PC-3 (cell line): ENCODE measurements around the gene CHST2. TPM values are rescaled to one million over a fixed set of nuclear protein-coding genes. Genes with fewer than 3 reads are reported as not detected.
A peak's percentile ranks its signal among the peaks of the same experiment; 100 is the strongest.

Source experiments
- ATAC-seq: fragments of 200-7000 bp; cut with Tn5 transposase; 2 replicates; pipeline ENCODE4 v1.9.1; 2020; ENCODE audit warnings: mild to moderate bottlenecking, moderate library complexity
- BruUV-seq: library from RNA; stranded (reverse); fragments of 400-500 nt; replicated peaks from 2 replicates; lab custom pipeline; 2021; lab: Mats Ljungman, UMichigan
- CTCF ChIA-PET: fragments of 300-600 bp; sonication (Branson Sonifier 250); formaldehyde crosslinking; loops from one replicate; lab custom pipeline; 2022; ENCODE audit warnings: antibody characterized with exemption; lab: Charles Lee
- POLR2A ChIA-PET: fragments of 300-600 bp; sonication (Branson Sonifier 250); formaldehyde crosslinking; loops from one replicate; lab custom pipeline; 2022; ENCODE audit warnings: antibody characterized with exemption; ENCODE audit not compliant: unreplicated experiment; lab: Charles Lee
- DNase-seq: peaks from one replicate; pipeline ENCODE4 v3.0.0-alpha.2; 2015
- H2AFZ ChIP-seq: fragments of 300-600 bp; sonication (generic); 2 replicates; pipeline ENCODE4 v1.6.0; 2016; ENCODE audit warnings: antibody characterized with exemption, low read length
- H3F3A ChIP-seq: fragments of 300-600 bp; sonication (generic); one replicate; pipeline ENCODE4 v1.6.0; 2017; ENCODE audit warnings: antibody characterized with exemption, low read length, control low read depth, mild to moderate bottlenecking; ENCODE audit not compliant: unreplicated experiment
- H3K27ac ChIP-seq: fragments of 300-600 bp; sonication (generic); 2 replicates; pipeline ENCODE4 v1.5.1; 2016; ENCODE audit warnings: mild to moderate bottlenecking, low read length
- H3K27me3 ChIP-seq: fragments of 300-600 bp; sonication (generic); 2 replicates; pipeline ENCODE4 v1.6.1; 2016; ENCODE audit warnings: low read length, mixed read lengths
- H3K36me3 ChIP-seq: fragments of 300-600 bp; sonication (generic); 2 replicates; pipeline ENCODE4 v1.6.1; 2016; ENCODE audit warnings: low read depth, mixed run types, low read length, mixed read lengths
- H3K4me1 ChIP-seq: fragments of 300-600 bp; sonication (generic); 2 replicates; pipeline ENCODE4 v1.5.1; 2016; ENCODE audit warnings: low read length; ENCODE audit not compliant: insufficient read depth
- H3K4me2 ChIP-seq: fragments of 300-600 bp; sonication (generic); 2 replicates; pipeline ENCODE4 v1.6.0; 2016; ENCODE audit warnings: low read length
- H3K4me3 ChIP-seq: fragments of 300-600 bp; sonication (generic); 2 replicates; pipeline ENCODE4 v1.5.1; 2016; ENCODE audit warnings: mild to moderate bottlenecking, low read length, mixed read lengths
- H3K79me2 ChIP-seq: fragments of 300-600 bp; sonication (generic); 2 replicates; pipeline ENCODE4 v1.6.1; 2017; ENCODE audit warnings: low read length, mixed read lengths
- H3K9ac ChIP-seq: fragments of 300-600 bp; sonication (generic); 2 replicates; pipeline ENCODE4 v1.6.0; 2016; ENCODE audit warnings: mild to moderate bottlenecking, low read length
- H3K9me2 ChIP-seq: fragments of 300-600 bp; sonication (generic); replicated peaks from 2 replicates; pipeline ENCODE4 v1.6.1; 2016; ENCODE audit warnings: mixed run types, low read length, mixed read lengths
- H3K9me3 ChIP-seq: fragments of 300-600 bp; sonication (generic); 2 replicates; pipeline ENCODE4 v1.6.1; 2016; ENCODE audit warnings: low read length, mixed read lengths
- H4K20me1 ChIP-seq: fragments of 300-600 bp; sonication (generic); 2 replicates; pipeline ENCODE4 v1.6.1; 2016; ENCODE audit warnings: low read length, mixed read lengths
- CTCF ChIP-seq: fragments of 300-600 bp; sonication (generic); conservative IDR thresholded peaks from 2 replicates; pipeline ENCODE4 v1.5.1; 2017; ENCODE audit warnings: antibody characterized with exemption, low read depth, mild to moderate bottlenecking, low read length
- EZH2 ChIP-seq: fragments of 300-600 bp; sonication (generic); IDR thresholded peaks from one replicate; pipeline ENCODE4 v1.6.1; 2017; ENCODE audit warnings: antibody characterized with exemption, mild to moderate bottlenecking, low read length; ENCODE audit not compliant: unreplicated experiment
- EZH2phosphoT487 ChIP-seq: fragments of 300-600 bp; sonication (generic); IDR thresholded peaks from 2 replicates; pipeline ENCODE4 v1.6.1; 2018; ENCODE audit warnings: mild to moderate bottlenecking, antibody characterized with exemption, low read length, borderline replicate concordance
- intact Hi-C: fragments of 100-400 bp; cut with micrococcal nuclease; formaldehyde crosslinking; loops from 2 replicates; pipeline ENCODE4 v1.9.0; 2023
- total RNA-seq: library from RNA; depleted of rRNA; stranded (reverse); fragments of >200 nt; gene quantifications from 2 replicates; pipeline ENCODE4 v1.2.3, GENCODE V29; 2014

The CHST2 gene
- total RNA-seq, 1 experiment from 2014 or later: 6.7 TPM

- Histone ChIP-seq H2AFZ (peak overlapping the region; percentile 69; the same call in 1 of the 2 replicates), H3F3A (no peaks in the 10 kb centered on the region), H3K79me2 (no peaks in the 10 kb centered on the region), H3K4me2 (peak overlapping the region; percentile 81), H3K4me1 (peaks cover 11% of the 10 kb centered on the region), H3K36me3 (no peaks in the 10 kb centered on the region), H3K27ac (0 out of 2 replicates have a peak overlapping the region, but pooled peaks have one; percentile 6), H3K4me3 (peak overlapping the region; percentile 57), H4K20me1 (no peaks in the 10 kb centered on the region), H3K9ac (no peak overlapping the region), H3K9me3 (no peaks in the 10 kb centered on the region), H3K27me3 (no peaks in the 10 kb centered on the region), H3K9me2 (no peaks in the 10 kb centered on the region)
- ChIA-PET CTCF (interaction anchor here (0.7 kb wide), 1 partner anchor 54 kb away, joined by 3 read pairs; no protein-coding TSS in a partner anchor), POLR2A (interaction anchor here (0.6 kb wide), 2 partner anchors 124 to 213 kb away, joined by 5 read pairs; no protein-coding TSS in a partner anchor)
- BruUV-seq: no TSS peak
- ATAC-seq (peak; percentile 49), DNase-seq (peak; percentile 40)
- TF ChIP-seq EZH2: no peak
- TF ChIP-seq EZH2phosphoT487: no peak
- no peak for TF ChIP-seq CTCF
- intact Hi-C loops: loop anchor here (1.0 to 10.0 kb wide), 5 partner anchors 157 to 640 kb away; no protein-coding TSS in a partner anchor
Measured at GRCh38 chr3:143124601-143125520, 5.3 kb downstream of the CHST2 start.

DNA sequence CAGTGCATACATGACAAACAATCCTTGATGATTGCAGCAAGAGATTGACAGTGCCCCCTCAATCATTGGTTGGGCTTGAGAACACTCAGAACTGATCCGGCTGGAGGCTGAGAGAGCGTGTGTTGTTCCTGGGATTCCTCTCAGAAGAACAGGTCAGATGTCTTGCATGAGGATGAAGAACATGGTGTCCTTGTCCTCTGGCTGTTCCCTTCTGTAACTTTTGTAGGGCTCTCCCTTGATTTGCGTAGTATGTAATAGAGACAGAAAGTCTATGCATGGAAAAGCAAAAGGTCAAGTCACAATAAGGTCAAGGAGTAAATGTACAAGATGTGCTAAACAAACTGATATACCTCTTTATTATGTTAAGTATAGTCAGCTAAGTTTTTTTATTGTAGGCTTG is 8.2 kb downstream of the CHST2 start:
- Histone ChIP-seq H3K4me2 (no peak overlapping the region), H3K27ac (no peak overlapping the region), H4K20me1 (no peaks in the 10 kb centered on the region), H3K4me1 (peaks cover 11% of the 10 kb centered on the region), H3K79me2 (no peaks in the 10 kb centered on the region), H3K4me3 (no peak overlapping the region), H2AFZ (no peak overlapping the region), H3K9me2 (no peaks in the 10 kb centered on the region), H3K27me3 (no peaks in the 10 kb centered on the region), H3F3A (no peaks in the 10 kb centered on the region), H3K36me3 (no peaks in the 10 kb centered on the region), H3K9me3 (no peaks in the 10 kb centered on the region), H3K9ac (no peak overlapping the region)
- ATAC-seq (no peak), DNase-seq (no peak)
- CTCF ChIA-PET: no interaction called here
- intact Hi-C loops: loop anchor here (10.0 kb wide), 2 partner anchors 377 to 637 kb away; no protein-coding TSS in a partner anchor
- POLR2A ChIA-PET: no interaction called here
- no TSS peak for BruUV-seq
- TF ChIP-seq CTCF: no peak
- TF ChIP-seq EZH2phosphoT487: no peak
- TF ChIP-seq EZH2: no peak
